ENCODE measurements around the gene RHO.
"Not testable (repeated sequence)": the region's sequence is repeated elsewhere in the genome, so short reads cannot be mapped to it uniquely, and the experiment has no call there.

RHO gene

GRCh38 chr3:129543999-129544398 is 15.6 kb downstream of the RHO start:
- no peak for DNase-seq (ENCODE audit: low spot score)

GRCh38 chr3:129545951-129546350 is 17.5 kb downstream of the RHO start:
- not testable (repeated sequence) for DNase-seq (ENCODE audit: low spot score)

- no peak for DNase-seq (ENCODE audit: low spot score)
These were observed 18.8 kb downstream of the RHO start for GRCh38 chr3:129547241-129547640.

GRCh38 chr3:129548104-129548965 is 19.9 kb downstream of the RHO start:
- DNase-seq (ENCODE audit: low spot score), result no peak

- peak; percentile 76 for DNase-seq (ENCODE audit: low spot score)
These were observed 20.8 kb downstream of the RHO start for GRCh38 chr3:129549006-129549800.

- no peak for DNase-seq (ENCODE audit: low spot score)
These were observed 21.4 kb downstream of the RHO start for GRCh38 chr3:129549805-129550204.

GRCh38 chr3:129552287-129553050 is 24.0 kb downstream of the RHO start:
- no peak for DNase-seq (ENCODE audit: low spot score)

- DNase-seq (ENCODE audit: low spot score), result no peak
These were observed 24.7 kb downstream of the RHO start for GRCh38 chr3:129553171-129553570.

- DNase-seq (ENCODE audit: low spot score), result no peak
These were observed 25.3 kb downstream of the RHO start for GRCh38 chr3:129553719-129554118.

- DNase-seq (ENCODE audit: low spot score), result no peak
These were observed 26.1 kb downstream of the RHO start for GRCh38 chr3:129554356-129555152.

GRCh38 chr3:129555153-129555550 is 26.7 kb downstream of the RHO start:
- no peak for DNase-seq (ENCODE audit: low spot score)

GRCh38 chr3:129555616-129556357 is 27.3 kb downstream of the RHO start:
- no peak for DNase-seq (ENCODE audit: low spot score)

GRCh38 chr3:129556358-129556695 is 27.9 kb downstream of the RHO start:
- DNase-seq (ENCODE audit: low spot score), result no peak

GRCh38 chr3:129556890-129557547 is 28.6 kb downstream of the RHO start:
- DNase-seq (ENCODE audit: low spot score), result no peak

GRCh38 chr3:129557548-129557894 is 29.1 kb downstream of the RHO start:
- no peak for DNase-seq (ENCODE audit: low spot score)

GRCh38 chr3:129558081-129558771 is 29.8 kb downstream of the RHO start:
- DNase-seq (ENCODE audit: low spot score), result no peak

- DNase-seq (ENCODE audit: low spot score), result peak; percentile 94
These were observed 30.5 kb downstream of the RHO start for GRCh38 chr3:129558772-129559564.

- DNase-seq (ENCODE audit: low spot score), result no peak
These were observed 31.2 kb downstream of the RHO start for GRCh38 chr3:129559565-129560079.

GRCh38 chr3:129560269-129560787 is 31.9 kb downstream of the RHO start:
- DNase-seq (ENCODE audit: low spot score), result peak; percentile 93
